K562 (cell line): ENCODE measurements around the gene HAUS7. TPM values are rescaled to one million over a fixed set of nuclear protein-coding genes. Genes with fewer than 3 reads are reported as not detected.

Experiments
- ATAC-seq: fragments of 200-7000 bp; cut with Tn5 transposase; 3 replicates; pipeline ENCODE4 v1.9.1; 2020; ENCODE audit warnings: moderate library complexity
- BruUV-seq: library from RNA; stranded (reverse); fragments of 400-500 nt; replicated peaks from 2 replicates; lab custom pipeline; 2021; lab: Mats Ljungman, UMichigan
- CTCF ChIA-PET: fragments of 300-600 bp; formaldehyde crosslinking; extraction: SDS; loops from one replicate; lab custom pipeline; 2021; ENCODE audit warnings: low intra/inter-chr PET ratio; lab: Yijun Ruan, JAX
- POLR2A ChIA-PET: fragments of 300-600, 350-650 bp; sonication (Branson Sonifier 250); formaldehyde crosslinking; extraction: SDS; loops from one replicate; lab custom pipeline; 2021; ENCODE audit warnings: antibody characterized with exemption, inconsistent platforms; lab: Yijun Ruan, JAX
- DNase-seq, 4 experiments: peaks; one replicate each; pipeline versions ENCODE4 v3.0.0 to v3.0.0-alpha.2; 2011 to 2018; ENCODE audit warnings: low spot score in 3 of 4, mixed read lengths in 3 of 4; ENCODE audit errors: extremely low read depth in 1 of 4
- FAIRE-seq: peaks from 2 replicates; lab custom pipeline; 2011; peaks lifted over from hg19 to GRCh38; lab: Jason Lieb, UNC
- H2AFZ ChIP-seq: 2 replicates; pipeline ENCODE4 v1.6.0; 2011; ENCODE audit warnings: low read depth, low read length, control low read depth, inconsistent platforms
- H3K27ac ChIP-seq: fragments of 200-600 bp; 3 replicates; pipeline ENCODE4 v1.8.0; 2011; ENCODE audit warnings: low read depth, mild to moderate bottlenecking, control low read depth, inconsistent platforms, low read length, moderate library complexity, mixed read lengths; ENCODE audit errors: extremely low read depth
- H3K27me3 ChIP-seq, 2 experiments: fragments of 300-600 bp in 1 of 2; 2 replicates in 1 of 2; 3 replicates in 1 of 2; pipeline versions ENCODE4 v1.6.0 to v1.8.0; 2011; ENCODE audit warnings: inconsistent platforms in 2 of 2, low read length in 2 of 2, mild to moderate bottlenecking in 1 of 2, mixed read lengths in 1 of 2, moderate library complexity in 1 of 2; ENCODE audit not compliant: control insufficient read depth in 2 of 2, insufficient read depth in 2 of 2
- H3K36me3 ChIP-seq: fragments of 300-600 bp; 3 replicates; pipeline ENCODE4 v1.8.0; 2011; ENCODE audit warnings: mild to moderate bottlenecking, low read length, inconsistent platforms; ENCODE audit not compliant: control insufficient read depth, insufficient read depth
- H3K4me1 ChIP-seq, 2 experiments: fragments of 200-600 bp in 1 of 2; replicated peaks in 1 of 2; 2 replicates in 1 of 2; 3 replicates in 1 of 2; pipeline versions ENCODE4 v1.5.1 to v1.8.0; 2011; ENCODE audit warnings: inconsistent platforms in 2 of 2, low read length in 2 of 2, mild to moderate bottlenecking in 1 of 2, mixed read lengths in 1 of 2, moderate library complexity in 1 of 2; ENCODE audit not compliant: control insufficient read depth in 2 of 2, insufficient read depth in 2 of 2
- H3K4me2 ChIP-seq: 2 replicates; pipeline ENCODE4 v1.6.1; 2011; ENCODE audit warnings: low read length, control low read depth, inconsistent platforms, mixed read lengths; ENCODE audit not compliant: insufficient read depth
- H3K4me3 ChIP-seq: fragments of 200-600 bp; sonication (generic), shearing (Covaris generic); 2 replicates; pipeline ENCODE4 v1.5.1; 2016; ENCODE audit warnings: control low read depth, inconsistent platforms
- H3K79me2 ChIP-seq: fragments of 200-600 bp; 3 replicates; pipeline ENCODE4 v1.8.0; 2011; ENCODE audit warnings: low read length, inconsistent platforms; ENCODE audit not compliant: control insufficient read depth, insufficient read depth
- H3K9ac ChIP-seq, 2 experiments: 2 replicates each; pipeline versions ENCODE4 v1.6.0 to v1.6.1; 2011; ENCODE audit warnings: low read depth in 2 of 2, low read length in 2 of 2, control low read depth in 1 of 2, inconsistent platforms in 1 of 2, mild to moderate bottlenecking in 1 of 2, mixed read lengths in 1 of 2; ENCODE audit not compliant: insufficient read depth in 1 of 2
- H3K9me1 ChIP-seq: one replicate; pipeline ENCODE4 v1.6.0; 2011; ENCODE audit warnings: inconsistent platforms, mild to moderate bottlenecking, low read length, moderate library complexity; ENCODE audit not compliant: control insufficient read depth, insufficient read depth
- H3K9me3 ChIP-seq: replicated peaks from 2 replicates; pipeline ENCODE4 v1.5.1; 2011; ENCODE audit warnings: low read depth, low read length, inconsistent platforms; ENCODE audit not compliant: control insufficient read depth, insufficient read depth
- H4K20me1 ChIP-seq: replicated peaks from 2 replicates; pipeline ENCODE4 v1.6.1; 2011; ENCODE audit warnings: low read length, inconsistent platforms, mixed read lengths; ENCODE audit not compliant: control insufficient read depth, insufficient read depth
- ASH1L ChIP-seq: fragments of 450-650 bp; IDR thresholded peaks from 2 replicates; pipeline ENCODE4 v1.6.1; 2018; ENCODE audit warnings: borderline replicate concordance, mild to moderate bottlenecking, low read depth; ENCODE audit not compliant: partially characterized antibody
- FOS ChIP-seq: IDR thresholded peaks from 3 replicates; pipeline ENCODE4 v1.6.1; 2011; ENCODE audit not compliant: insufficient read length; ENCODE audit errors: extremely low read depth
- FOXO4 ChIP-seq: fragments of 450-650 bp; formaldehyde crosslinking; IDR thresholded peaks from 2 replicates; pipeline ENCODE4 v1.4.0; 2020; ENCODE audit warnings: mild to moderate bottlenecking, moderate library complexity
- HMBOX1 ChIP-seq: sonication (generic); IDR thresholded peaks from 2 replicates; pipeline ENCODE4 v1.6.1; 2016
- MGA ChIP-seq: fragments of 450-650 bp; IDR thresholded peaks from 2 replicates; pipeline ENCODE4 v1.6.1; 2016; ENCODE audit warnings: mild to moderate bottlenecking, moderate library complexity
- RNF2 ChIP-seq: sonication (generic); IDR thresholded peaks from 2 replicates; pipeline ENCODE4 v1.6.1; 2016
- ZBTB7A ChIP-seq: IDR thresholded peaks from 2 replicates; pipeline ENCODE4 v1.6.1; 2011; ENCODE audit warnings: low read depth, mild to moderate bottlenecking, low read length, moderate library complexity, borderline replicate concordance; ENCODE audit not compliant: control insufficient read depth
- ZNF140 ChIP-seq: fragments of 250-450 bp; sonication (Bioruptor Pico); IDR thresholded peaks from 2 replicates; pipeline ENCODE4 v1.8.0; 2021; ENCODE audit warnings: moderate library complexity, mild to moderate bottlenecking, inconsistent platforms
- WGBS: fragments of 100-300 bp; shearing (Covaris generic); methylation state at CpG from one replicate; pipeline ENCODE4 v1.1.6; 2016; ENCODE audit warnings: low coverage, mixed read lengths; ENCODE audit not compliant: insufficient coverage; ENCODE audit errors: missing lambda C conversion rate; 5-methylcytosine and 5-hydroxymethylcytosine counted together
- in situ Hi-C: fragments of 300-500 bp; cut with MboI; formaldehyde crosslinking; loops from 4 replicates; pipeline ENCODE4 v1.15.0; 2018; ENCODE audit warnings: inconsistent platforms, mixed read lengths
- intact Hi-C: fragments of 100-400 bp; cut with micrococcal nuclease; formaldehyde crosslinking; loops from 2 replicates; pipeline ENCODE4 v1.14.2; 2022
- polyA plus RNA-seq, 8 experiments: library from polyadenylated mRNA; depleted of rRNA in 4 of 8; stranded (reverse) in 5 of 8; unstranded in 3 of 8; fragments of >200 nt; fragmentation: Nextera tagmentation in 2 of 8; fragmentation: Illumina TruSeq in 1 of 8; extraction: Ambion mirVana in 2 of 8; extraction: Trizol in 1 of 8; gene quantifications; 2 replicates each; pipeline versions ENCODE4 v1.2.1 to v1.2.3, GENCODE V29; 2011 to 2014; ENCODE audit warnings: inconsistent platforms in 1 of 8, missing spikeins in 1 of 8
- total RNA-seq, 7 experiments: library from RNA; depleted of rRNA in 6 of 7; stranded (reverse); fragments of >200 nt in 6 of 7; fragmentation: Illumina TruSeq in 2 of 7; extraction: Trizol in 2 of 7; gene quantifications; 2 replicates each; pipeline versions ENCODE4 v1.2.1 to v1.2.3, GENCODE V29; 2011 to 2021; ENCODE audit warnings: low replicate concordance in 1 of 7

Gene HAUS7
- total and polyA plus RNA-seq, 9 of the 15 experiments (the other 6 are each of a cell fraction or from before 2014, with no cell fraction given), result 10.0 to 94.9 (median 48.8) TPM

- H3K9ac ChIP-seq, result peak overlapping the region in 1 of 2 experiments; percentile 68; a peak in 2 of 4 replicates
- H3K27me3 ChIP-seq, result no peaks in the 10 kb centered on the region
- ATAC-seq, result no peak
- no peak overlapping the region for H3K4me3 ChIP-seq
- H4K20me1 ChIP-seq, result no peaks in the 10 kb centered on the region
- peaks cover 4% of the 10 kb centered on the region; the same call in 1 of the 3 replicates for H3K36me3 ChIP-seq
- H3K9me3 ChIP-seq, result no peaks in the 10 kb centered on the region
- POLR2A ChIA-PET, result interaction anchor here (0.6 kb wide), 1 partner anchor 11 kb away, joined by 3 read pairs; no protein-coding TSS in a partner anchor
- H2AFZ ChIP-seq, result no peak overlapping the region
- in situ Hi-C loops, result no loop called here
- H3K79me2 ChIP-seq, result peaks cover 14% of the 10 kb centered on the region
- H3K27ac ChIP-seq, result no peak overlapping the region
- no peaks in the 10 kb centered on the region for H3K9me1 ChIP-seq
- H3K4me2 ChIP-seq, result no peak overlapping the region
- CTCF ChIA-PET, result no interaction called here
- H3K4me1 ChIP-seq, result peaks cover 22 to 53% of the 10 kb centered on the region in 2 experiments
- WGBS, result 57% methylated on average over 4 of the region's 11 CpGs
- intact Hi-C loops, result no loop called here
- DNase-seq, result no peak
- no TSS peak for BruUV-seq
- FAIRE-seq, result no peak
- TF ChIP-seq HMBOX1, result no peak
- TF ChIP-seq ZNF140, result no peak
- TF ChIP-seq ZBTB7A, result no peak
- no peak for TF ChIP-seq FOS
- no peak for TF ChIP-seq MGA
- TF ChIP-seq FOXO4, result no peak
- TF ChIP-seq RNF2, result no peak
- no peak for TF ChIP-seq ASH1L
Observed at GRCh38 chrX:153413731-153414130, 56.6 kb downstream of the HAUS7 start.
